Measurements from ENCODE around the gene DIS3L2.

- TF ChIP-seq CTCF (IDR thresholded peaks at IDR 0.05; ENCODE audit: low read length) (no peak), EZH2 (IDR thresholded peaks at IDR 0.05; ENCODE audit: borderline replicate concordance, low read length) (no peak)
Observed at GRCh38 chr2:232038251-232038880, 76.9 kb downstream of the DIS3L2 start.

All from OCI-LY1 (cell line).